Measurements from ENCODE around the gene MAU2. TPM values are rescaled to one million over a fixed set of nuclear protein-coding genes. Genes with fewer than 3 reads are reported as not detected.

The MAU2 gene
- total RNA-seq, 1 donor from 2014 or later, result 12.1 TPM

GRCh38 chr19:19285686-19286085, 34.9 kb upstream of the MAU2 start:
- FAIRE-seq (no peak), DNase-seq (ENCODE audit: low read depth) (no peak)
- H3K27me3 ChIP-seq (ENCODE audit: control insufficient read depth, insufficient read depth, low read length), result no peaks in the 10 kb centered on the region
- H3K4me3 ChIP-seq (ENCODE audit: low read depth, low read length), result no peak overlapping the region
- H3K36me3 ChIP-seq (ENCODE audit: control insufficient read depth, insufficient read depth, low read length), result peaks cover 9% of the 10 kb centered on the region
- no peak for TF ChIP-seq CTCF (IDR thresholded peaks at IDR 0.05; ENCODE audit: insufficient read depth, low read length, severe bottlenecking)

DNA sequence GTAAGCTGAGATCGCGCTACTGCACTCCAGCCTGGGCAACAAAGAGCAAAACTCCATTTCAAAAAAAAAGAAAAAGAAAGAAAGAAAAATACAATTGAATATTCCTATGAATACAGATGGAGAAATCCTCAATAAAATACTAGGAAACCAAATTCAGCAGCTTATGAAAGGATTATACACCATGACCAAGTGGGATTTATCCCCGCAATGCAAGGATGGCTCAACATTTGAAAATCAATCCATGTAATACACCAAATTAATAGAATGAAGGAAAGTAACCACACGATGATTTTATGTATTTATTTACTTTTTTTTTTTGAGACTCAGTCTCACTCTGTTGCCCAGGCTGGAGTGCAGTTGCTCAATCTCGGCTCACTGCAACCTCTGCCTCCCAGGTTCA, 28.0 kb upstream of the MAU2 start:
- FAIRE-seq (no peak), DNase-seq (ENCODE audit: low read depth) (no peak)
- Histone ChIP-seq H3K4me3 (ENCODE audit: low read depth, low read length) (no peak overlapping the region), H3K36me3 (ENCODE audit: control insufficient read depth, insufficient read depth, low read length) (peaks cover 3% of the 10 kb centered on the region), H3K27me3 (ENCODE audit: control insufficient read depth, insufficient read depth, low read length) (no peaks in the 10 kb centered on the region)
- TF ChIP-seq CTCF (IDR thresholded peaks at IDR 0.05; ENCODE audit: insufficient read depth, low read length, severe bottlenecking), result no peak

DNA sequence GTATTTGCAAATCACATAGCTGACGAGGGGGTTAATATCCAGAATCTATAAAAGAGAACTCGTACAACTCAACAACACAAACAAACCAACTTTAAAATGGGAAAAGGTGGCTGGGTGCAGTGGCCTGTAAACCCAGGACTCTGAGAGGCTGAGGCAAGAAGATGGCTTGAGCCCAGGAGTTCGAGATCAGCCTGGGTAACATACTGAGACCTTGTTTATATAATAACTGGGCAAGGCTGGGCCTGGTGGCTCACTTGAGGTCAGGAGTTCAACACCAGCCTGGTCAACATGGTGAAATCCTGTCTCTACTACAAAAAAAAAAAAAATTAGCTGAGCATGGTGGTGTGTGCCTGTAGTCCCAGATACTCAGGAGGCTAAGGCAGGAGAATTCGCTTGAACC, 25.7 kb upstream of the MAU2 start:
- no peak for TF ChIP-seq CTCF (IDR thresholded peaks at IDR 0.05; ENCODE audit: insufficient read depth, low read length, severe bottlenecking)
- Histone ChIP-seq H3K36me3 (ENCODE audit: control insufficient read depth, insufficient read depth, low read length) (peaks cover 3% of the 10 kb centered on the region), H3K4me3 (ENCODE audit: low read depth, low read length) (no peak overlapping the region), H3K27me3 (ENCODE audit: control insufficient read depth, insufficient read depth, low read length) (no peaks in the 10 kb centered on the region)
- DNase-seq (ENCODE audit: low read depth), result no peak
- no peak for FAIRE-seq

- DNase-seq (ENCODE audit: low read depth) (no peak), FAIRE-seq (no peak)
- H3K36me3 ChIP-seq (ENCODE audit: control insufficient read depth, insufficient read depth, low read length), result peaks cover 12% of the 10 kb centered on the region
- no peak for TF ChIP-seq CTCF (IDR thresholded peaks at IDR 0.05; ENCODE audit: insufficient read depth, low read length, severe bottlenecking)
- H3K27me3 ChIP-seq (ENCODE audit: control insufficient read depth, insufficient read depth, low read length), result no peaks in the 10 kb centered on the region
- H3K4me3 ChIP-seq (ENCODE audit: low read depth, low read length), result no peak overlapping the region
Measured at GRCh38 chr19:19296953-19297689, 23.5 kb upstream of the MAU2 start.

GRCh38 chr19:19297759-19298158, 22.9 kb upstream of the MAU2 start:
- Histone ChIP-seq H3K4me3 (ENCODE audit: low read depth, low read length) (no peak overlapping the region), H3K27me3 (ENCODE audit: control insufficient read depth, insufficient read depth, low read length) (no peaks in the 10 kb centered on the region), H3K36me3 (ENCODE audit: control insufficient read depth, insufficient read depth, low read length) (peaks cover 12% of the 10 kb centered on the region)
- no peak for TF ChIP-seq CTCF (IDR thresholded peaks at IDR 0.05; ENCODE audit: insufficient read depth, low read length, severe bottlenecking)
- DNase-seq (ENCODE audit: low read depth) (no peak), FAIRE-seq (no peak)

DNA sequence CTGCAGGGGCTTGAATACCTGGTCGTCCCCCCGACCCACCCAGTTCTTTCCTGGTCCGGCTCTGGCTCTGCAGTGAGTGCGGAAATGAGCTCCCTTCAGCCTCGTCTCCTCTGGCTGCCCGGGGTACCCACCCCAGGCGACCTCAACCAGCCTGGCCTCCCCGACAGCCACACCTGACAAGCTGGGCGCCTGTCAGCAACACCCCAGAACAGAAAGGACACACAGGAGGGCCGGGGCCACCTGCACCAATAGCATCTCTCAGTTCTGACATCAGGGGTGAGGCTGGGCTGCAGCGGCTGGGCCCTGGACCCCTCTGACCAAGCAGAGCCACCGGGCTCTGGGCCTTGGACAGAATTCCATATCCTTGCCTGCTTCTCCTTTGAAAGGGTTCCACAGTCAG, 20.0 kb upstream of the MAU2 start:
- TF ChIP-seq CTCF (IDR thresholded peaks at IDR 0.05; ENCODE audit: insufficient read depth, low read length, severe bottlenecking), result no peak

More for the DNA sequence above, 20.0 kb upstream of the MAU2 start:
- DNase-seq (ENCODE audit: low read depth), result no peak
- no peak overlapping the region for H3K4me3 ChIP-seq (ENCODE audit: low read depth, low read length)
- no peaks in the 10 kb centered on the region for H3K27me3 ChIP-seq (ENCODE audit: control insufficient read depth, insufficient read depth, low read length)
- peaks cover 17% of the 10 kb centered on the region for H3K36me3 ChIP-seq (ENCODE audit: control insufficient read depth, insufficient read depth, low read length)
- FAIRE-seq, result no peak

All from bronchial epithelial cell (primary cell).